ENCODE measurements around the gene ACOT7. TPM values are rescaled to one million over a fixed set of nuclear protein-coding genes. Genes with fewer than 3 reads are reported as not detected.

The ACOT7 gene
- total RNA-seq, 1 experiment from 2014 or later: 165 TPM

DNA sequence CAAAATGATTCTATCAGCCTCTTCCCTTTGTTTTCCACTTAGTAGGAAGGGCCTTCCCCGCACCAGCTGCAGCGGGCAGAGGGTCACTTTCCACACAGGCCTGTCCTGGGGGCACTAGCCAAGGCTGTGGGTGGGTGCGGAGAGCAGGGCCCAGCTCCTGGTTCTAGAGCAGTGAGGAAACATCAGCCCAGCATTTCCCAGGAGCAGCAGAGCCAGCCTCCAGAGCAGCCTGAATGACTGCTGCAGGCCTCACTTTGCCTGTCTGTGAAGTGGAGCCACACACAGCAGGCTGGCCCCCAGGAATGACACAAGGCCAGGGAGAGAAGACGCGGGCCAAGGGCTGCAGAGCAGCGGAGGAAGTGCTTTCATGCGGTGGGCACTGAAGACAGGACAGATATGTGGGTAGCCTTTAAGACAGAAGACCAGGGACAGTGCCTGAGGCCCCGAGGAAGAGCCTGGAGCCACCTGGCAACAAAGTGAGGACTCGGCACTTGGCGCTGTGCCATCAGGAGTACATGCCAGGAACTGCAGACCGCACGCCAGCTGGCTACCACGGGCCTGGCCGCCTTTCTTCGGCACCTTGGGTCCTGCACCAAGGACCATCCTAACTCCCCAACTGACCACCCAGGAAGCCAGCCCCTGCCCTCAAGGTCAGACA is 42.0 kb downstream of the ACOT7 start:
- ChIA-PET CTCF (interaction anchor here (0.7 kb wide), 1 partner anchor 72 kb away, joined by 3 read pairs; no protein-coding TSS in a partner anchor), POLR2A (ENCODE audit: unreplicated experiment) (no interaction called here)
- no peaks in the 10 kb centered on the region for H3K9me2 ChIP-seq (replicated peaks; ENCODE audit: low read length)
- H3K79me2 ChIP-seq (ENCODE audit: low read length): peaks cover 65% of the 10 kb centered on the region
- peaks cover 3% of the 10 kb centered on the region; the same call in 1 of the 2 replicates for H3K36me3 ChIP-seq (ENCODE audit: low read depth, low read length)
- H3K9ac ChIP-seq (ENCODE audit: low read length): no peak overlapping the region
- no peaks in the 10 kb centered on the region for H4K20me1 ChIP-seq (ENCODE audit: low read length)
- no peak overlapping the region for H3K27ac ChIP-seq (ENCODE audit: low read length)
- no peak overlapping the region for H3K4me3 ChIP-seq (ENCODE audit: low read length)
- no peak overlapping the region for H3K4me2 ChIP-seq (ENCODE audit: low read length)
- no peaks in the 10 kb centered on the region for H3K9me3 ChIP-seq (ENCODE audit: low read length)
- no peak for TF ChIP-seq EZH2 (IDR thresholded peaks at IDR 0.05; ENCODE audit: low read length, unreplicated experiment)
- TF ChIP-seq EZH2phosphoT487 (IDR thresholded peaks at IDR 0.05; ENCODE audit: borderline replicate concordance, low read length): no peak
- TF ChIP-seq, protein P1, sequence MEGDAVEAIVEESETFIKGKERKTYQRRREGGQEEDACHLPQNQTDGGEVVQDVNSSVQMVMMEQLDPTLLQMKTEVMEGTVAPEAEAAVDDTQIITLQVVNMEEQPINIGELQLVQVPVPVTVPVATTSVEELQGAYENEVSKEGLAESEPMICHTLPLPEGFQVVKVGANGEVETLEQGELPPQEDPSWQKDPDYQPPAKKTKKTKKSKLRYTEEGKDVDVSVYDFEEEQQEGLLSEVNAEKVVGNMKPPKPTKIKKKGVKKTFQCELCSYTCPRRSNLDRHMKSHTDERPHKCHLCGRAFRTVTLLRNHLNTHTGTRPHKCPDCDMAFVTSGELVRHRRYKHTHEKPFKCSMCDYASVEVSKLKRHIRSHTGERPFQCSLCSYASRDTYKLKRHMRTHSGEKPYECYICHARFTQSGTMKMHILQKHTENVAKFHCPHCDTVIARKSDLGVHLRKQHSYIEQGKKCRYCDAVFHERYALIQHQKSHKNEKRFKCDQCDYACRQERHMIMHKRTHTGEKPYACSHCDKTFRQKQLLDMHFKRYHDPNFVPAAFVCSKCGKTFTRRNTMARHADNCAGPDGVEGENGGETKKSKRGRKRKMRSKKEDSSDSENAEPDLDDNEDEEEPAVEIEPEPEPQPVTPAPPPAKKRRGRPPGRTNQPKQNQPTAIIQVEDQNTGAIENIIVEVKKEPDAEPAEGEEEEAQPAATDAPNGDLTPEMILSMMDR (conservative IDR thresholded peaks at IDR 0.05; ENCODE audit: low read depth, low read length): no peak
- peaks cover 3% of the 10 kb centered on the region for H3F3A ChIP-seq (ENCODE audit: low read length, unreplicated experiment)
- DNase-seq (no peak), ATAC-seq (no peak)
- BruUV-seq (replicated peaks): no TSS peak
- H3K27me3 ChIP-seq (ENCODE audit: low read length): no peaks in the 10 kb centered on the region
- H3K4me1 ChIP-seq (ENCODE audit: insufficient read depth, low read length): peaks cover 42% of the 10 kb centered on the region
- H2AFZ ChIP-seq (ENCODE audit: low read length): no peak overlapping the region
- intact Hi-C loops (cut with micrococcal nuclease): no loop called here

GRCh38 chr1:6350416-6351088 is 43.0 kb downstream of the ACOT7 start:
- H2AFZ ChIP-seq (ENCODE audit: low read length): no peak overlapping the region
- H3K9me2 ChIP-seq (replicated peaks; ENCODE audit: low read length): no peaks in the 10 kb centered on the region
- 0 out of 2 replicates have a peak overlapping the region, but pooled peaks have one; percentile 13 for H3K9ac ChIP-seq (ENCODE audit: low read length)
- H3K4me1 ChIP-seq (ENCODE audit: insufficient read depth, low read length): peaks cover 42% of the 10 kb centered on the region
- peaks cover 61% of the 10 kb centered on the region for H3K79me2 ChIP-seq (ENCODE audit: low read length)
- CTCF ChIA-PET: no interaction called here
- DNase-seq (peak; percentile 82), ATAC-seq (no peak)
- no peaks in the 10 kb centered on the region for H3K27me3 ChIP-seq (ENCODE audit: low read length)
- BruUV-seq (replicated peaks): no TSS peak
- no peak overlapping the region for H3K4me2 ChIP-seq (ENCODE audit: low read length)
- intact Hi-C loops (cut with micrococcal nuclease): no loop called here
- H4K20me1 ChIP-seq (ENCODE audit: low read length): no peaks in the 10 kb centered on the region
- H3K36me3 ChIP-seq (ENCODE audit: low read depth, low read length): peaks cover 3% of the 10 kb centered on the region; the same call in 1 of the 2 replicates
- H3F3A ChIP-seq (ENCODE audit: low read length, unreplicated experiment): peaks cover 3% of the 10 kb centered on the region
- no peak for TF ChIP-seq EZH2 (IDR thresholded peaks at IDR 0.05; ENCODE audit: low read length, unreplicated experiment)
- TF ChIP-seq, protein P1 (conservative IDR thresholded peaks at IDR 0.05; ENCODE audit: low read depth, low read length): no peak
- no peak for TF ChIP-seq EZH2phosphoT487 (IDR thresholded peaks at IDR 0.05; ENCODE audit: borderline replicate concordance, low read length)
- no peak overlapping the region for H3K4me3 ChIP-seq (ENCODE audit: low read length)
- peak overlapping the region; percentile 42 for H3K27ac ChIP-seq (ENCODE audit: low read length)
- POLR2A ChIA-PET (ENCODE audit: unreplicated experiment): no interaction called here
- no peaks in the 10 kb centered on the region for H3K9me3 ChIP-seq (ENCODE audit: low read length)

All from PC-3 (cell line).